Hematopoietic multipotent progenitor cell treated with erythropoietin and hydrocortisone succinate and interleukin-3 and kit ligand, for 8 days (in vitro differentiated cells): ENCODE results near the gene TMEM219.
"Not testable (repeated sequence)": the region's sequence is repeated elsewhere in the genome, so short reads cannot be mapped to it uniquely, and the experiment has no call there.

Experiments
- DNase-seq: peaks from one replicate; pipeline ENCODE4 v3.0.0-alpha.2; 2015

Gene TMEM219

GRCh38 chr16:29951625-29952365, 10.1 kb upstream of the TMEM219 start:
- no peak for DNase-seq

DNA sequence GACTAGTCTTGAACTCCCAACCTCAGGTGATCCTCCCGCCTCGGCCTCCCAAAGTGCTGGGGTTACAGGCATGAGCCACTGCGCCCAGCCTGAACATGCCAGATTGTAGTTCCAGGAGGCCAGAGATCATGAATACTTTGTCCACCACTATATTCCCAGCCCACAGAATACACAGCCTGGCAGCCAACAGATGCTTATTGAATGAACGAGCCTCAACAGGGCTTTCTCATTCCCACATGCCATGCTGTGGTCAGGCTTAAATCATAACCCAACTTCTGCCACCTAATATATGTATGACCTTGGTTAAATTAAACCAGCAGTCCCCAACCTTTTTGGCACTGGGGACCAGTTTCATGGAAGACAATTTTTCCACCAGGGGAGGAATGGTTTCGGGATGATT, 3.1 kb upstream of the TMEM219 start:
- no peak for DNase-seq

GRCh38 chr16:29959293-29959692, 2.6 kb upstream of the TMEM219 start:
- no peak for DNase-seq

DNA sequence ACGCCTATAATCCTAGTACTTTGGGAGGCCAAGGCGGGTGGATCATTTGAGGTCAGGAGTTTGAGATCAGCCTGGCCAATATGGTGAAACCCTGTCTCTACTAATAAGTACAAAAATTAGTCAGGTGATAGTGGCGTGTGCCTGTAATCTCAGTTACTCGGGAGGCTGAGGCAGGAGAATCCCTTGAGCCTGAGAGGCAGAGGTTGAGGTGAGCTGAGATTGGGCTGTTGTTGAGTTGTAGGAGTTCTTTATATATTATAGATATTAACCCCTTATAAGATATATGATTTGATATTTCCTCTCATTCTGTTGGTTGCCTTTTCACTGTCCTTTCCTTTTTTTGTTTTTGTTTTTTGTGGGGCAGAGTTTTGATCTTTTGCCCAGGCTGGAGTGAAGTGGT, 2.1 kb upstream of the TMEM219 start:
- not testable (repeated sequence) for DNase-seq

GRCh38 chr16:29961127-29961478, 776 bp upstream of the TMEM219 start:
- no peak for DNase-seq

DNA sequence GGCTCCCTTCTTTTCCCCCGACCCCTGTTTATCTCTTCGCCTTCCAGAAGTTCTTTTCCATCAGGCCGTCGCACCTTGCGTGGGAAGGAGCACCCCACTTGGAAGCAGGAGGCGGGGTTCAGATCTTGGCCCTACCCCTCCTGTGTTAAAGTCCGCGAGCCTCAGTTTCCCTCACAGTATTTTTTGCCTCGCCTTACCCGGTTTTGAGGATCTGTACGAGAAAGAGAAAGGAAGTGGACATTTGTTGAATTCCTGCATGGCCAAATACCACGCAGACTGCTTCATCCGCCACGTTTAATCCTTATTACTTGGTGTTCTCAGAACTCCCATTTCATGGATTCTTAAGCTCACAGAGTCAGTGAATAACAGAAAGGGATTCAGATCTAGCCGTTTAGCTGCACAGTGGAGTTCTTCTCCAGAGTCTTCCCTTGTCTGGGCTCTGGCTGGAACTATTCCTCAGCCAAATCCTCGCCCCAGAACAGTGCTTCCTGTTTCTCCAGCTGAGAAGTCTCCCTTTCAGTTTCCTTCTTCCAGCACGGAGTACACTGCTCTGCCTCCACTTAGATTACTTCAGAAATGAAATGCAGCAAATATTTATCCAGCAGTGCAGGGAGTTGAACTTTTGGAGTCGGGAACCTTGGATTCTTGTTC, 590 bp downstream of the TMEM219 start:
- DNase-seq = no peak

- DNase-seq = no peak
Observed at GRCh38 chr16:29963021-29963743, 1.3 kb downstream of the TMEM219 start.

- DNase-seq = no peak
Observed at GRCh38 chr16:29968205-29968604, 6.3 kb downstream of the TMEM219 start.

GRCh38 chr16:29971304-29971703, 9.4 kb downstream of the TMEM219 start:
- DNase-seq = no peak

- no peak for DNase-seq
Observed at GRCh38 chr16:29972500-29972899, 10.6 kb downstream of the TMEM219 start.

DNA sequence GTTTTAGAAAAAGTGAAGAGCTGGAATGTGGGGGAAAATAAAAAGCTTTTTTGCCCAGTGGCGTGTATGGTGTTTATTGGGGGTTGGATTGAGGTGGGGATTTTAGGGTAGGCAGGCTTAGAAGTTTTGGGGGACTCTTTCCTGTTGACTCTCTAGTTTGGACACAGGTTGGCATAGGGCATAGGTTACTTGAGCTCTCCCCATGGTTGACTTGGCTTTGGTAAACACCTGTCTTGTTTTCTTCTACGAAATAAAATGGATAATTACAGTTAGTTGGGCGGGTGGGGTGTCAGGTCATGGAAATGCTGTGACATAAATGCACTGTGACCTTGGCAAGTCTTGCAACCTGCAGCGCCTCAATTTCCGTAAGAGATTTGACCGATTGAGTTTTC, 11.1 kb downstream of the TMEM219 start:
- DNase-seq = no peak

DNA sequence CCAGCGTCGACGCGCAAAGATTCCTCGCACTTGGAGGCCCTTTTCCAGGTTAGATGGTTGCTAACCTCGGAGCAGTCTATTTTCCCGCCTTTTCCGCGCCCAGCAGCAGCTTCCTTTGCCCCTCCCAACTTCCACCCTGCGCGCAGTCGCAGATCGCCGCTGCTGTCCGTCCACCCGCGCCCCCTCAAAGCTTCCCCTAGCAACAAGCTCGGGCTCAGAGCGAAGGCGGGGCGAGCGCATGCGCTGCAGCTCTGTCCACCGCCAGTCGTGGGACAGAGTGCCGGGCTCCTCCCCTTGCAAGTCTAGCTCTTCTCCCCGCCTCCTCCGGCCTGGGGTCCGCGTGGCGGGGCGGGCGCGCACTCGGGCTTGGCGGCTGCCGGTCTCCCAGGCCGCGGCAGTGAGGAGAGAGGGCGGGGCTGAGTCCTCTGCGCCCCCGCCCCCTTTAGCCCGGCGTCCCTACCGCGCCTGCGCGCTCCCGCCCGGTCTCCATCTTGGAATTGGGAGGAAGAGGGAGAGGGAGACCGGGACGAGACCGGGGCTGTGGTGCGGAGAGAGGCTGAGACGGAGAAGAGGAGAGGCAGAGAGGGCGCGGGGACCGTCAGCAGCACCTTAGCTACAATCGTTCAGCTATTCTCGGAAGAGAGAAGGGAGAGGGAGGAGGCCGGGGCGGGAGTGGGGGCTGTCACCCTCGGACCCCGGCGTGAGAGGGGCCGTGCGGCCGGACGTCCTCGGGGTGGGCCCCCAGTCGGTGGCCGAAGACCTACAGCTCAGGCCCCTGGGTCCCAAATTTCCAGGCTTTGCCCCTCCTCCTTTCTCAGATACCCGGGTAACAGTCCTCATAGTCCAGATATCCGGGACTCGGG, 11.7 kb downstream of the TMEM219 start, which contains the start of gene TAOK2:
TAOK2 (plus strand) TSS at position 485 of the 863 bp plus-strand sequence. CDS start 3,905 bp downstream, outside the sequence.
- peak; percentile 98 for DNase-seq

GRCh38 chr16:29974291-29975133, 12.6 kb downstream of the TMEM219 start:
- peak; percentile 21 for DNase-seq

DNA sequence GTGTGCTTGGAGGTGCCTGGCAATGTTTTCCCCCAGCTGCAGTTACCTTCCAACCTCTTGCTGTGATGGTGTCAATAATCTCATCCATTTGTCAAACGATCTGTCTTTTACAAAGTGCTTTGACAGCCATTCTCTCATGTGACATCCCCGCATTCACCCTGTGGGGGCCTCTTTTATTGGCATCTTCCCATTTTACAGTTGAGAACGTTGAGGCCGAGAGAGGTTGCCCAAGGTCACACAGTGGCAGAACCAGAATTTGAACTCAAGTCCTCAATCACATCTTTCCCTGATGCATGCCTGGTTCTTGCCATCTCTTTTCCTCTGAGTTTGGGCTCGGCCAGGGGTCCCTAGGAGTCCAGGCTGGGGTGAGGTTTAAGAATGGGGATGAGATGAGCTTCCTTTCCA, 13.3 kb downstream of the TMEM219 start:
- DNase-seq = no peak

DNA sequence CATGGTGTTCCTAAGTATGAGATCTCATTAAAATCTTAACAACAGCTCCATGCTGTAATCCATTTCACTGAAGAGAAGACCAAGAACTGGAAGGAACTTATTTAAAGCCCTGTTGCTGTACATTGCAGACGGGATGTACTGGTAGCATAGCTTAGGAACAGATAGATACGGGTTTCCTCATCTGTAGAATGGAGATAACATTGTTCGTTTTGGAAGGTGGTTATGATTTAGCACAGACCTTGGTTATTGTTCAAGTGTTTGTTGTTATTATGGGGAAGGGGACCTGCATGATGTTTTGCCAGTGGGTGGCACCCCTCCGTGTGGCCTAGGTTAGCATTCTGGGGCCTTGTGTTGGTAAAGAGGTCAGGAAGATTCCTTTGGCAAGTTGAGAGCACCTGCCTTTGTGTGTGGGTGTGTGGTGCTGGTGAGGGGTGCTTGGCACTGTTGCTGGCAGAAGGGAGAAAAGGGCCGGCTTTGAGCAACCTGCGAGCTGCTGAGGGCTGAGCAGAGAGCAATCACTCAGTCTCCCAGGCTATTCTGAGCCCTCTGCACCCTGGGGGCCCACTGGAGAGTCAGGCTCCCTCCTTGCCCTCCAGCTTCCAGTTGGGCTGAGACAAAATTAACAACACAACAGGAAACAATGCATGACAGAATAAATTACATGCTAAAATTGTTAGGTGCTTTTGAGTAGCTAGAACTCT, 14.1 kb downstream of the TMEM219 start:
- peak; percentile 64 for DNase-seq

- DNase-seq = no peak
Observed at GRCh38 chr16:29977063-29977825, 15.4 kb downstream of the TMEM219 start.

DNA sequence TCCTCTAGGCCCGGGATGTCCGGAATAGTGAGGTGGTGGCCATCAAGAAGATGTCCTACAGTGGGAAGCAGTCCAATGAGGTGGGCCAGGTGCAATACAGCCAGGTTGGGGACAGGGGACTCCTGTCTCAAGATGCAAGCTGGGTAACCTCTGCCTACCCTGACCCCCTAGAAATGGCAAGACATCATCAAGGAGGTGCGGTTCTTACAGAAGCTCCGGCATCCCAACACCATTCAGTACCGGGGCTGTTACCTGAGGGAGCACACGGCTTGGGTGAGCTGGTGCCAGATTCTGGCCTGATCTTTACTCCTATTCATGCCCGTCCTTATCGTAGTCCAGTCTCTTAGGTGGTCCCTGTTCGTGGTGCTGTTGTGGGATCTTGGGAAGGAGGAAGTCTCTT, 16.2 kb downstream of the TMEM219 start:
- no peak for DNase-seq

- DNase-seq = no peak
Observed at GRCh38 chr16:29978564-29979270, 16.8 kb downstream of the TMEM219 start.

GRCh38 chr16:29982560-29983419, 20.9 kb downstream of the TMEM219 start:
- no peak for DNase-seq
